ENCODE results near the gene OTOG.

OTOG gene

DNA sequence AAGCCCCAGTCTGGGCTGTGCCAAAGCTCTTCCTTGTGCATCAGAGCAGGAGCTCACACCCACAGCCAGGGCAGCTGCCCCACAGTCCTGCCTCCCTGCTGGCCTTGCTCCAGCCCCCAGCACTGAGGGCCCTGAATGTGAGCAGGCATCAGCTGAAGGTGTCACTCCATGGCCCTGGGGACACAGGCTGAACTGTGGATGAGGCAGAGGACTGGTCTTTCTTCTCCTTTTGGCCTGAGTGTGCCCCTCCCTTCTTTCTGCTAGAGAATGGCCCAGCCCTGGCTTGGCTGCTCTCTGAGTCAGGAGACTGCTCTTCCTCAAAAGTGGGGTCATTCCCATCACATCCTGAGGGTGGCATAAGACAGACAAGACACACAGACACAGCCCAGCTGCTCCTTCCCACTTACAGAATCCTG is 16.2 kb downstream of the OTOG start:
- no peak for DNase-seq

DNA sequence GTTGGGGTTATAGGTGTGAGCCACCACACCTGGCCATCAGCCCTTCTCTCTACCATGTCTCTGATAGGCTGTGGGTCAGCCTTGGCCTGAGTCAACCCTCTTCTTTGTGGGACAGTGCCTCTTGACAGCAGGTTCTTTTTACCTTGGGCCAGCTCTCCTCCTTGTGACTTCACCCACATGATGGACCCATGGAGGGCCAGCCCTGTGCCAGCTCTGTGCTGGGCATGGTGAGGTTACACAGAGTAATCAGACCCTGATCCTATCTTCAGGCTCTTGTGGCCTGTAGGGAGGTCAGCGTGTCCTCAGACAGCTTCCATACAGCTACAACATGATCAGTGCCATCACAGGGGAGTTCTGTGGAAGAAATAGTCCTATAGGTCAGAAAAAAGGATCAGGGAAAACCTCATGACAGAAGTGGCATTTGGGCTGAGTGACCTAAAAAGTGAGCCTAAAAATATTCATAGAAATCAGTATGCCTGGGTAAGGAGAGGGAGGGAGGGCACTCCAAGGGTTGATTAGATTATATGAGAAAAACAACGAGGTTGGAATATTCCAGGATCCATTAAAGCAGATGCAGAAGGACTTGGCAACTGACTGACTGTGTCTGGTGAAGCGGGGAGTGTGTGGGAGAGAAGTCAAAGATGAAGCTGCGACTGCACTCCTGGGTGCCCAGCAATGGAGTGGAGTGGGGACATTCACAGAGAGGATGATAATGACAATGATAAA is 17.1 kb downstream of the OTOG start:
- DNase-seq = no peak

DNA sequence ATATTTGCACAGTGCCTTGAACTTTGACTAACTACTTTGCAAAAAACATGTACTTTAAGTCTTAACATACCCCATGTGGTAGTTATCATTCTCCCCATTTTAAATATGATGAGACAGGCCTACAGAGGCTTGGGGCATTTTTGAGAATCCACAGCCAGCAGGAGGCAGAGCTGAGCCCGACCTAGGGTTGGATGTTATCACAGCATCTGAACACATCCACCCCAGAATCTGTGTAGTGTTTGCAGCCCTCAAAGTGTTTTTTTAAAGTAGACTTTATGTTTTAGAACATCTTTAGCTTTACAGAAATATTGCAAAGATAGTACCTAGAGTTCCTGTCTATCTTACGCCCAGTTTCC is 17.6 kb downstream of the OTOG start:
- no peak for DNase-seq

DNA sequence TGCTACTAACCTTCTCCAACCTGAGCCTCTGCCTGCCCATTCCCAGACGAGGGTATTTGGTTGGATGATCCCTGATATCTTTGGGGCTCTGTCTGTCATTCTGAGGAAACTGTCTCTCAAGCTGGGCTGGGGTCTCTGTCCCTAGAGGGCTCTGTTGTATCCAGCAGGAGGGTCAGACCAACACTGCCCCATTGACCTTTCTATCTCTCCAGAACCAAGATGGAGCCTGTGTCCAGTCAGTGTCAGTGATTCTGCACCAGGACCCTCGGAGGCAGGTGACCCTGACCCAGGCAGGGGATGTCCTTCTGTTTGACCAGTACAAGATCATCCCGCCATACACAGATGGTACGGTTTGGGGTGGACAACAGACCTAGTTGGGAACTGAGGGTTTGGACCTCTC is 21.9 kb downstream of the OTOG start:
- no peak for DNase-seq

DNA sequence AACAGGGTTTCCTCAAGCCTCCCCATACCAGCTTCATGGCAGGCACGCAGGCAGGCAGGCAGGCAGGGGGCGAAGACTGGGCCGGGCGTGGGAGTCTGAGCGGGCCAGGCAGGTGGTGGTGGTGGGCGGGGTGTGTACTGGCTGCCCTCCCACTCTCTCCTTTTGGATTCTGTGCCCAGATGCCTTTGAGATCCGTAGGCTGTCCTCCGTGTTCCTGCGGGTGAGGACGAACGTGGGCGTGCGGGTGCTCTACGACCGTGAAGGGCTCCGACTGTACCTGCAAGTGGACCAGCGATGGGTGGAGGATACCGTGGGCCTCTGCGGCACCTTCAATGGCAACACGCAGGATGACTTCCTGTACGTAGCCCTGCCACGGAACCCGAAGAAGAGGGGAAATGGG is 23.0 kb downstream of the OTOG start:
- DNase-seq = no peak

DNA sequence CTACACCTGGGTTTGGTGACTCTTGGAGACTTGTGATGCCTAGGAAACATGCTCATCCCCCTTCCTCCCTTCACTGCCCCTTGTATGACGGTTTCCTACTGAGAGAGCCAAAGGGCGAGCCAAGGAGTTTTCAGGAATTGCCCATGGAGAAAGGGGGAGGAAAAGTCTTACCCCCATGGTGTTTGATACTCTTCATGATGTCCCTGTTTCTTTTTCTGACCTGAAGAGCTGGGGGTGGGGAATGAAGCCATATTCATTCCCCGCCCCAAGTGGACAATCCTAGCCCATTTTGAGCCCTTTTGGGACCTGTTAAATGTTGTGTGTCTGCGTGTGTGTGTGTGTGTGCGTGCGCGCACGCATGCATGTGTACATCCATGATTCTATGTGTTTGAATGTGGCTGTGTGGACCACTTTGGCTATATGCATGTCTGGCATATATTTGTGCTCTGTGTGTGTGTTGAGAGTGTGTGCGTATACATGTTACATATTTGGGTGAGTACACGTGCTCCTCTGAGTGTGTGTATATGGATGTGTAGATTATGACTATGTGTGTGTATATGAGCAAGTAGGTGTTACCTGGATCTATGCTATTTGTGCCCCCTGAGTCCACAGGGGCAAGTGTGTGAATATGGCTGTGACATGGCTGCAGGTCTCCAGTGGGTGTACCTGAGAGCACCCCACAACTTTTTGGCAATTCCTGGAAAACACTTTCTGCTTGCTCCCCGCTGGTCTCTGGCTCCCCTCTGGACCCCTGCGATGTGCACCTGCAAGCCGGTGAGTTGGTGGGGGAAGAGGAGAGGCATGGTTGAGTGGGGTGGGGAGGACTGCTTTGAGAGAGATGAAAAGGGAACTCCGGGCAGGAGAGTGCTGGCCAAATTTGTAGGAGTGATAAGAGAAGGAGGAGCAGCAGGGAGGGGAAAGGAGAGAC is 24.6 kb downstream of the OTOG start:
- no peak for DNase-seq

DNA sequence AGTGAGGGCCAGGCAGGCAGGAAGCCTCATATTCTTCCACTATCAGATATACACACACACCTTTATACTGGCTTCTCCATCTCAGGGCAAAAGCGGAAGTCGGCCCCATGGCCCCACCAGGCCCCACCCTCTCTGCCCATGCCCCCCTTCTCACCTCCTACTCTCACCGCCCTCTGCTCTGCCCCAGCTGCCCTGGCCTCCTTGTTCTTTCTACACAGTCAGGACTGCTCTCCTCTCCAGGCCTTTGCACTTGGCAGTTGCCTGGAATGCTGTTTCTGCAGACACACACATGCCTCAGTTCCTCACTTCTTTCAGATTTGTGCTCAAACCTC is 25.3 kb downstream of the OTOG start:
- no peak for DNase-seq

DNA sequence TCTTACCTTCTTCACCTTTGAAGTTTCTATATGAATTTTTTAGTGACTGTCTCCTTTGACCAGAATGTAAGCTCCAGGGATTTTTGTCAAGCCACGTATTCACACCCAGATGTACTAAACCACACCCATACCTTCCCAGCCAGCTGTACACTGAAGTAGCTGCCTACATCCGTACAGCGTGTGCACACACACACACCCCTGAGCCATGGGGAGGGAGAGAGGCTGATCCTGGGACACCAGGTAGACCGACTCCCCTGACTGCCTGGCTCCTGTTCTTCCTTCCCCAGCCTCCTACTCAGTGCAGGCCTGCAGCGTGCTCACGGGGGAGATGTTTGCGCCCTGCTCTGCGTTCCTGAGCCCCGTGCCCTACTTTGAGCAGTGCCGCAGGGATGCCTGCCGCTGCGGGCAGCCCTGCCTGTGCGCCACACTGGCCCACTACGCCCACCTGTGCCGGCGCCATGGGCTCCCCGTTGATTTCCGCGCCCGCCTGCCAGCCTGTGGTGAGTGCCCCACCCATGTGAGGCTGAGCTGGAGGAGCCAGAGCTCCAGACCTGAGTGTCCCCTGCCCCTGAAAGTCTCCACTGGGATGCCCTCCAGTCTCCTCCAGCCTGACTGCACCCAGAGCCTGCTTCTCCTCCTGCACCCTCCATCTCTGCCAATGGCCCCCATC is 25.9 kb downstream of the OTOG start:
- DNase-seq = no peak

DNA sequence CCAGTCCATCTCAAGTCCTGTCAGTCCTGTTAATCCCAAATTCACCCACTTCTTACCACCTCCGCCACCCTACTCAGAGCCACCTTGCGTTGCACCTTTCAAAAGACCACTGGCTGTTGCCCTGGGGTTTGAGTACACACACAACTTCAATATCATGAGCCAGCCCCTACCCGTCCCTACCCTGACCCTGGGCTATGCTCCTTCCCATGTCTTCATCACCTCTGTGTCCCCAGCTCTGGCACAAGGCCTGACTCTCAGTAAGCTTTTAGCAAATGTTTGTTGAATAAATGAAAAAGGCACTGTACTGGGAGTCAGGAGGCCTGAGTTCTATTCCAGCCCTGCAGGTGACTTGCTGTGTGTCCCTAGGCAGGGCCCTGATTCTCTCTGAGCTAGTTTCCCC is 26.5 kb downstream of the OTOG start:
- DNase-seq = no peak

DNA sequence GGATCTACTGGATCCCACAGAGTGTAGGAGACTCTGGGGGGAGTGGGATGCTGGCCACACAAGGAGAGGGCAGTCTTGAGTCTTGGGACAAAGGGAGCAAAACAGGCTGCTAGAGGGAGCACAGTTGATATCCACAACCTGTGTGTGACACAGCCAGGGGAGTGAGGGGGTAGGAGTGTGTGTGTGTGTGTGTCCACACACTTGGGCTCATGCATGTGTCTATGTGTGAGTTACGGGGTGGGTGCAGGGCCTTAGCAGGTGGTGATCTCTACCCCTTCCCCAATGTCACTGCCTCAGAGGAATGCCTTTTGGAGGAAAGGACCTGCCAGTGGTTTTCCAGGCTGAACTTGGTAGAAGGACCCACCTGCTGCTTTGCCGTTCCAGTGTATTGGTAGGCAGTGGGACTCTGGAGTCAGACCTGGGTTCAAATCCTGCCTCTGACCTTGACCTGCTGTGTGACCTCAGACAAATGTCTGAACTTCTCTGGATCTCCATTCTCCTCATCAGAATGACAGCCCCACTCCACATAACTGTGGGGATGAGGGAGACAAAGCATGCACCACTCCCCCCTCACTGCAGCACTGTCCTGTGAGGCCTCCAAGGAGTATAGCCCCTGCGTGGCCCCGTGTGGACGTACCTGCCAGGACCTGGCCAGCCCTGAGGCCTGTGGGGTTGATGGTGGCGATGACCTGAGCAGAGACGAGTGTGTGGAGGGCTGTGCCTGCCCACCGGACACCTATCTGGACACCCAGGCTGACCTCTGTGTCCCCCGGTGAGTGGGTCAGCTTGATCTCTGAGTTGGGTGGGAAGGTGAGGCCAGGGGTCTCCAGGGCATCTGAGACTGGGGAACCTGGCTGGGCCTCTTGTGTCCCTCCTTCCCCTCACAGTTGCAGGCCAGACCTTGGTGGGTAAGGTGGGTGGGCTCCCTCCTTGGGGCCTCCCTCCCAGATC is 27.4 kb downstream of the OTOG start:
- no peak for DNase-seq

DNA sequence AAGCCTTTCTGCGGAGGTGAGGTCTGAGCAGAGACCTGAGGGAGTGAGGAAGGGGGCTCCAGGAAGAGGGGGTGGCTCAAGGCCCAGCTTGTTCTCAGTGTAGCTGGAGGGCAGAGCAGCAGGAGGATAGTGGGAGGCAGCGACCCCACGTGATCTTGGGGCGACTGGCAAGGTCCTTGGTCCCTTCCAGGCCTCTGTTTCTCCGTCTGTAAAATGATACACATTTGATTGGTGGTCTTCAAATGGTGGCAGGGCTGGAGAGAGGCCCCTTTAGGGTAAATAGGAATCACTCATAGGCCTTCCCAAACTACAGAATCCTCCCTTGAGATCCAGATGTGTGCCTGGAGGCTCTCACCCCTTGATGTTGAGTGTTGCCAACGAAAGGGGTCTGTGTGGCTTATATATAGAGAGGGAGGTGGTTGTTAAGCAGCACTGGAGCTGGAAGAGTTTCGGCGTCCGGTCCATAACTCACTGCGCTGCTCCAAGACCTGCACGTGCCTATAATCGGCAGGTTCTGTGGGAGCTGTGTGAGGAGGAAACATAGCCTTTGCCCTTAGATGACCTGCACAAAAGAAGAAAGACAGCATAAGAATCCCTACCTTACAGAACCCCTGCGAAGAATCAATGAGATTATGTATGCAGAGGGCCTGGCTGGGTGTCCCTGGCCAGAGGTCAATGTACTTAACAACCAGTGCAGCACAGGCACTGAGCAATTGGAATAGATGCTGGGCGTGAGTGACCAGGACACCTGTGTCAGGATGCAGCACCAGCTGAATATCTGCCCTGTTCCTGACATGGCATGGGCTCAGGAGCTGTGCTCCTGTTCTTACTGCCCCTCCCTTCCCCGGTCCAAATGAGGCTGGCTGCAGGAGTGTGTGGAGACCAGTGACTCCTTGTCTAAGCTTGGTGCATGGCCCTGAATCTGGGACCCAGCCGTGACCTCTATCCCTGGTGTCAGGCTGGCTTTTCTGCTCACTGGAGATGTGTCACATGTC is 28.7 kb downstream of the OTOG start:
- no peak for DNase-seq

DNA sequence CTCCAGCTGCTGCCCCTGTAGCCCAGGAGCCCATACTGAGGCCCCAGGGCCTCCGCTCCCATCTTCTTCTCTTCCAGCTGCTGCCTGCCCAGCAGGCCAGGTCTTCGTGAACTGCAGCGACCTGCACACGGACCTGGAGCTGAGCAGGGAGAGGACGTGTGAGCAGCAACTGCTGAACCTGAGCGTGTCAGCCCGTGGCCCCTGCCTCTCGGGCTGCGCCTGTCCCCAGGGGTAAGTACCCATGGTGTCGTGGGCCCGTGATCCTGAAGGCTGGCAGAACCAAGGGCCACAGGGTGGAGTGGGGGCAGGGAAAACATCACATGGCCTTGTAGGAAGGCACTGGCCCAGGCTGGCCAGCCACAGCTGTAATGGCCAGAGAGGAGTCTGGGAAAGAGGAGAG is 31.2 kb downstream of the OTOG start:
- DNase-seq = no peak

DNA sequence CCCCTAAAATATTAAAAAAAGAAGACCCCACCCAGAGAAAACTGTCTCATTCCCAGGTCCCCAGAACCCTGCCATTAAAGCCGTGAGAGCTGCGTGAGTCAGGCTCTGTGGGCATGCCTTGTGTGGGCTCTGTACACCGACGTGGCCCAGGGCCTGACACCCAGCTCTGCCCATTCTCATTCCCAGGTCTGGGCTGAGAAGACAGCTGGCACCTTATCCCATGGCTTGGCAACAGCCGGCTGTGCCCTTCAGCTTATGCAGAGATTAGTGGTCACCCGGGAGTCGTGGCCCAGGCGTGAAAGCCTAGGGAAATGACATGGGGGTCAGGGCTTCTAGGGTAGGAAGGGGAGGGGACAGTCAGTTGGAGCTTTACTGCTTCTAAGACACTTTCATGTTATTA is 31.9 kb downstream of the OTOG start:
- no peak for DNase-seq

DNA sequence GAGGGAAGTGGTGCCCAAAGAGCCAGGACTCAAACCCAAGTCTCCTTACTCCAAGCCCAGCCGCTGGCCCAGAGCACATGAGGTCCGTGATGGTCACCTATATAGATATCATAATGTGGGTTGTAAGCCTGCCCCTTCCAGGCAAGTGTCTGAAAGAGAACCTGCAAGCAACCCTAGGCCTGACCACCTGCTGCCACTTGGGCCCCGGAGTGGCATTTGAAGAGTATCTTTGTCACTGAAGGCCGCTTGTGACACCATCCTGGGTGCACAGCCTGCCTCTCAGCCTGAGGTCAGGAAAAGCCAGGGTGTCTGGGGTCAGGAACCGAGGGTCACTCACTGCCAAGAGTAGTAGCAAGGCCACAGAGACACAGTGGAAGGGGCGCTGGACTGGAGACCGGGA is 32.4 kb downstream of the OTOG start:
- no peak for DNase-seq

DNA sequence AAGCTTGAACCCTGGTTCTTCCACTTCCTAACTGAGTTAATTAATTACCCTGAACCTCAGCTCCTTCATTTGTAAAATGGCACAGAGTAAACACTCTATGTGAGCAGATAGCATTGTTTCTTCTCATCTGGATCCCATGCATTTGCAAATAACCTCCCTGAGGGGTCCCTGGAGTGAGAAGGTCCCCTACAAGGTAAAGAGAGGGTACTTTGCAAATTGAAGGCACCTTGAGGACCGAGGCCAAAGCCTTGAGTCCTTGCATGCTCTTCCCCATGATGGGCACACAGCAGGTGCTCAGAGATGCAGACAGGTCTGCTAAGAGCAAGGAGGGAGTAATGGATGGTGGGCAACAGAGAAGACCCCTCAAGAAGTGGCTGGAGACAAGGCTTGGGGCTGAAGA is 33.2 kb downstream of the OTOG start:
- DNase-seq = no peak

DNA sequence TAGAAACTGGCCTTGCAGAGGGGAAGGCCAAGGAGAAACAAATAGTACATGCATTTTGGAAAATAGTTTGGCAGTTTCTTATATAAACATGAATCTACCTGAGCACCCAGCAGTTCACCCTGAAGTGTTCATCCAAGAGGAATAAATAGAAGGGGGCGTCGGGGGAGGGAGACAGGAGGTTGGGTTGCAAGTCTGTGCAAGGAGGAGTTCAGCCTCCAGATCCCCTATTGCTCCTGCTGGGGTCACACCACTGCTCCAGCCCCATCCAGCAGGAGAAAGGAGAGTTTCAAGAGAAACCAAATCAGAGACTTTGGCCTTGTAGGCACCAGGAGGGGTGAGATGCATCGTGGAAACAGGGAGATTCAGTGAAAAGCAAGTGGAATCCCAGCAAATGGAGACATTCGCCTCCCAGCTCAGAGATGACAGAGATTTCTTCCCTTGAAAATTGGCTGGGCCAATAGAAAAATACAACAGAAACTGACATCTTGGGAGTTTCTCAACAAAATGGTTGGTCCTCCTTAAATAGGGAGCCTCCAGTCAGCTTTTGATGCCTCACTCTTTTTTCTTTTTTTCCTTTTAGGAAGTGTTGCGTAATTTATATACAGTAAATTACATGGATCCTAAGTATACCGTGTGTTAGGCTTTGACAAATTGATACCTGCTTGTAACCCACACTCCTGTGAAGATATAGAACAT is 34.1 kb downstream of the OTOG start:
- no peak for DNase-seq

DNA sequence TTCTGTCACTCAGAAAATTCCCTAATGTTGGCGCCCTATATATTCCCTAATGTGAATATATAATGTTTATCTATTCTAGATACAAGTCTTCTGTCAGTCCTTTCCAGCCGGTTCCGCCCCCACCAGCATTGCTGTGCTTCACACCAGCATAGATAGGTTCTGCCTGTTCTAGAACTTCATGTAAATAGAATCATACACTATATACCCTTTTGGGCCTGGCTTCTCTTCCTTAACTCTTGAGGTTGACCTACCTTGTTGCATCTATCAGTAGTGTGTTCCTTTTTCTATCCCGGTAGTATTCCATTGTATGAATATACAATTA is 34.6 kb downstream of the OTOG start:
- DNase-seq = no peak

DNA sequence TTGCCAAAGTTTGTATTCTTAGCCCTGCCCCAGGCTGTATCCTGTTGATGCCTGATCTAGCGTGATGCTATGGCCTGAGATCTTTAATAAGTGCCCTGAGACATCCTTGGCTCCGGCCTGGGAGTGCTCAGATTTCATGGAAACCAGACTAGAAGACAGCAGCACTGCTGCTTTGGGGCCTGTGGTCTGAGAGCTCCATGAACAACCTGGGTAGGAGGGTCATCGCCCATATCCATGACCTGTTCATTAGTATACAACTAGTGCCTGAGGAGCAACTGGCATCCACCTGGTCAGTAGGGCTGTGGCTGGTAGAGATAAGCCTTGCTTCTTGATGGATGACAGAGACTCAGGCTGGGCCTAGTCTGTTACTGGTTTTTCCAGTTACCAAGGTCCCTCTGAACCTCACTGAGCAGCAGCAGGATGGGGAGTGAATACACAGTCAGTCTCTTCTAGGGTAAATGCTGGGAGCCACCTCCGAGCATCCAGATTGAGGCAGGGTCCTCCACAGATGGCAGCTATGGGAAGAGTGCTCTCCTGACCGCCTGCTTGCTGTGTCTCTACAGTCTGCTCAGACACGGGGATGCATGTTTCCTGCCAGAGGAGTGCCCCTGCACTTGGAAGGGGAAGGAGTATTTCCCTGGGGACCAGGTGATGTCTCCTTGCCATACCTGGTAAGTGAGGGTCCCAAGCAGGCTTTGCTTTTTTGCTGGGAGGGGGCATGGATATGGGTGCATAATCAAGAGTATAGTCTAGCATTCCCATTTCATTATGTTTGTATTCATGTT is 39.0 kb downstream of the OTOG start:
- DNase-seq = no peak

DNA sequence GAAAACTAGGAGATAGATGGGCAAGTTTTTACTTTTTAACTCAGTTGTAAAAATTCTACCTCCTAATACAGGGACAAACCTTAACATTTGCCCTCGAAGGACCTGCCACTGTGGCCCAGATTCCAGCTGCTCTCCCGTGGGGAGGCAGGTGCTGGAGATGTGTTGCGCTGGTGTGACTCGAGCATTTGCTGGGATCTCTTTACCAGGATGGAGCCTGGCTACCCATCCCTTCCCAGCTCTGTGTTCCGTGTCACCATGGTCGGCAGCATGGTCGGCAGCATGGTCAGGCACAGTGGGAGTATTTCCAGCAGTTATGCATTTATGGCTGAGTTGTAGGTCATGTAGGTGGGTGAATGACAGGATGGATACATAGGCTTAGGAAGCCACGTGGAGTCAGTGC is 41.1 kb downstream of the OTOG start:
- no peak for DNase-seq

DNA sequence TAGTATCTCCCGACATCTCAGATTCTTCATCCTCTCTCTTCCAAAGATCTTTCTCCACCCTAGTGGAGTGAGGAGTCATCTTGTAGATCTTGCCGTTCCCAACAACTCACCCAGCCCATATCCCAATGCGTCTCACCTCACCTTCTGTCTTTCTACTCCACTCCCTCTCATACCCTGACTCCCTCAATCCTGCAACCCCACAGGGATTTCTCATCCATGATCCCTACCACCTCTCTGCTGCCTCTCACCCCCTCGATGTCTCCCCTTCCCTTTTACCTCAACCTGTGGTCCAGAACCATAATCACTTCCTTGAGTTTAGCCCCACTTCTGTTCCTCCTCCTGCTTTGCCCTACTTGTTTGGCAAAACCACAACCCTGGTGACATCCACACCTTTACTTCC is 41.7 kb downstream of the OTOG start:
- DNase-seq = no peak

All from NK-92 treated with Interleukin-12 subunit alpha and Interleukin-12 subunit beta, amount 100 ng/mL, for 24 hours (cell line).